ENCODE measurements around the gene TBC1D22A.

DNA sequence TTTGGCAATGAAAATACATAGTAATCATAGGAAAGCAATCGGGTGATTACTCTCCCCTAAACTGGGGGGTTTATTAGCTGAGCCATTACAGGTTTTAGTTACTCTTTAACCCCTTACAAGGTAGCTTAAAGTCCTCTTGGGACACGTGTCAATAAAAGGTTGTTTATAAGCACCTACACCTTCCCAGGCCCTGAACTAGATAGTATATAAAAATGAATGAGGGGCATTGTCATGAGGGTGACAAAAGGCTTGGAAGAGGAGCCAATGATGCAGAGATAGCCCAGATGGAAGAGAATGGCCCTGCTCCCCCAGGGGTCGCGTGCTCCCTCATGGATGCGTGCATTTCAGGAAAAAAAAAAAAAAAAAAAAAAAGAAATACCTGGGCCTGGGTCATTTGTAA is 276.9 kb downstream of the TBC1D22A start:
- no peak for TF ChIP-seq POLR2AphosphoS5 (IDR thresholded peaks at IDR 0.05)
- no peak for TF ChIP-seq POLR2A (IDR thresholded peaks at IDR 0.05)
- TF ChIP-seq, protein P1, sequence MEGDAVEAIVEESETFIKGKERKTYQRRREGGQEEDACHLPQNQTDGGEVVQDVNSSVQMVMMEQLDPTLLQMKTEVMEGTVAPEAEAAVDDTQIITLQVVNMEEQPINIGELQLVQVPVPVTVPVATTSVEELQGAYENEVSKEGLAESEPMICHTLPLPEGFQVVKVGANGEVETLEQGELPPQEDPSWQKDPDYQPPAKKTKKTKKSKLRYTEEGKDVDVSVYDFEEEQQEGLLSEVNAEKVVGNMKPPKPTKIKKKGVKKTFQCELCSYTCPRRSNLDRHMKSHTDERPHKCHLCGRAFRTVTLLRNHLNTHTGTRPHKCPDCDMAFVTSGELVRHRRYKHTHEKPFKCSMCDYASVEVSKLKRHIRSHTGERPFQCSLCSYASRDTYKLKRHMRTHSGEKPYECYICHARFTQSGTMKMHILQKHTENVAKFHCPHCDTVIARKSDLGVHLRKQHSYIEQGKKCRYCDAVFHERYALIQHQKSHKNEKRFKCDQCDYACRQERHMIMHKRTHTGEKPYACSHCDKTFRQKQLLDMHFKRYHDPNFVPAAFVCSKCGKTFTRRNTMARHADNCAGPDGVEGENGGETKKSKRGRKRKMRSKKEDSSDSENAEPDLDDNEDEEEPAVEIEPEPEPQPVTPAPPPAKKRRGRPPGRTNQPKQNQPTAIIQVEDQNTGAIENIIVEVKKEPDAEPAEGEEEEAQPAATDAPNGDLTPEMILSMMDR (IDR thresholded peaks at IDR 0.05) = no peak
- TF ChIP-seq EP300 (IDR thresholded peaks at IDR 0.05) = no peak

Data from gastroesophageal sphincter (tissue), 3 donors.